Loucy (cell line): ENCODE results near the gene OR10AD1.
A peak's percentile ranks its signal among the peaks of the same experiment; 100 is the strongest.
"Not testable (repeated sequence)": the region's sequence is repeated elsewhere in the genome, so short reads cannot be mapped to it uniquely, and the experiment has no call there.

Experiments used
- H2AFZ ChIP-seq: fragments of 200-600 bp; sonication (generic); 2 replicates; pipeline ENCODE4 v1.6.0; 2016; ENCODE audit warnings: antibody characterized with exemption, mild to moderate bottlenecking, low read length, moderate library complexity
- H3F3A ChIP-seq: fragments of 200-600 bp; 2 replicates; pipeline ENCODE4 v1.6.0; 2016; ENCODE audit warnings: antibody characterized with exemption, low read depth, mild to moderate bottlenecking
- H3K27me3 ChIP-seq: fragments of 200-600 bp; sonication (generic); 2 replicates; pipeline ENCODE4 v1.6.1; 2014; ENCODE audit warnings: low read length, mild to moderate bottlenecking; ENCODE audit not compliant: insufficient read depth, poor library complexity, severe bottlenecking
- H3K36me3 ChIP-seq: fragments of 200-600 bp; sonication (generic); 2 replicates; pipeline ENCODE4 v1.6.1; 2016; ENCODE audit warnings: low read length; ENCODE audit not compliant: insufficient read depth
- H3K4me1 ChIP-seq: fragments of 200-600 bp; sonication (generic); 2 replicates; pipeline ENCODE4 v1.5.1; 2014; ENCODE audit warnings: low read length, mild to moderate bottlenecking; ENCODE audit not compliant: insufficient read depth, poor library complexity, severe bottlenecking
- H3K4me2 ChIP-seq: fragments of 200-600 bp; sonication (generic); 2 replicates; pipeline ENCODE4 v1.6.0; 2014; ENCODE audit warnings: antibody characterized with exemption, low read length, low read depth, mild to moderate bottlenecking; ENCODE audit not compliant: poor library complexity, severe bottlenecking
- H3K4me3 ChIP-seq: fragments of 200-600 bp; sonication (generic); 2 replicates; pipeline ENCODE4 v1.5.1; 2014; ENCODE audit warnings: low read length, mild to moderate bottlenecking, mixed read lengths; ENCODE audit not compliant: poor library complexity, severe bottlenecking
- H3K79me2 ChIP-seq: fragments of 200-600 bp; sonication (generic); 2 replicates; pipeline ENCODE4 v1.6.1; 2014; ENCODE audit warnings: low read length; ENCODE audit not compliant: insufficient read depth
- H3K9ac ChIP-seq: fragments of 200-600 bp; sonication (generic); 2 replicates; pipeline ENCODE4 v1.6.0; 2014; ENCODE audit warnings: mild to moderate bottlenecking, low read depth, low read length, moderate library complexity; ENCODE audit not compliant: poor library complexity, severe bottlenecking
- H3K9me2 ChIP-seq: fragments of 200-600 bp; sonication (generic); replicated peaks from 2 replicates; pipeline ENCODE4 v1.6.1; 2016; ENCODE audit warnings: low read depth, low read length, mixed read lengths
- H3K9me3 ChIP-seq: fragments of 200-600 bp; sonication (generic); 2 replicates; pipeline ENCODE4 v1.6.1; 2014; ENCODE audit warnings: mild to moderate bottlenecking, antibody characterized with exemption, low read length, low read depth; ENCODE audit not compliant: insufficient read depth
- H4K20me1 ChIP-seq: fragments of 200-600 bp; sonication (generic); 2 replicates; pipeline ENCODE4 v1.6.0; 2014; ENCODE audit warnings: antibody characterized with exemption, low read length, mild to moderate bottlenecking; ENCODE audit not compliant: insufficient read depth, poor library complexity, severe bottlenecking
- CTCF ChIP-seq: fragments of 200-600 bp; sonication (generic); conservative IDR thresholded peaks from 2 replicates; pipeline ENCODE4 v1.5.1; 2014; ENCODE audit warnings: mild to moderate bottlenecking, antibody characterized with exemption, low read length
- EZH2phosphoT487 ChIP-seq: fragments of 200-600 bp; IDR thresholded peaks from 2 replicates; pipeline ENCODE4 v1.6.1; 2018; ENCODE audit warnings: antibody characterized with exemption, mild to moderate bottlenecking, moderate library complexity, borderline replicate concordance

OR10AD1 gene

GRCh38 chr12:48157889-48158370 is 45.2 kb downstream of the OR10AD1 start:
- Histone ChIP-seq H3K36me3 (no peaks in the 10 kb centered on the region; the same call in 1 of the 2 replicates), H3F3A (0 out of 2 replicates have a peak, but pooled peaks cover 3% of the 10 kb centered on the region), H3K4me2 (peak overlapping the region; percentile 73), H3K4me1 (peaks cover 42% of the 10 kb centered on the region), H3K9me3 (no peaks in the 10 kb centered on the region), H3K4me3 (peak overlapping the region; percentile 84), H3K79me2 (peaks cover 34% of the 10 kb centered on the region), H2AFZ (peak overlapping the region; percentile 63), H3K27me3 (no peaks in the 10 kb centered on the region), H3K9ac (peak overlapping the region; percentile 80), H3K9me2 (no peaks in the 10 kb centered on the region), H4K20me1 (no peaks in the 10 kb centered on the region)
- TF ChIP-seq CTCF (no peak), EZH2phosphoT487 (no peak)

DNA sequence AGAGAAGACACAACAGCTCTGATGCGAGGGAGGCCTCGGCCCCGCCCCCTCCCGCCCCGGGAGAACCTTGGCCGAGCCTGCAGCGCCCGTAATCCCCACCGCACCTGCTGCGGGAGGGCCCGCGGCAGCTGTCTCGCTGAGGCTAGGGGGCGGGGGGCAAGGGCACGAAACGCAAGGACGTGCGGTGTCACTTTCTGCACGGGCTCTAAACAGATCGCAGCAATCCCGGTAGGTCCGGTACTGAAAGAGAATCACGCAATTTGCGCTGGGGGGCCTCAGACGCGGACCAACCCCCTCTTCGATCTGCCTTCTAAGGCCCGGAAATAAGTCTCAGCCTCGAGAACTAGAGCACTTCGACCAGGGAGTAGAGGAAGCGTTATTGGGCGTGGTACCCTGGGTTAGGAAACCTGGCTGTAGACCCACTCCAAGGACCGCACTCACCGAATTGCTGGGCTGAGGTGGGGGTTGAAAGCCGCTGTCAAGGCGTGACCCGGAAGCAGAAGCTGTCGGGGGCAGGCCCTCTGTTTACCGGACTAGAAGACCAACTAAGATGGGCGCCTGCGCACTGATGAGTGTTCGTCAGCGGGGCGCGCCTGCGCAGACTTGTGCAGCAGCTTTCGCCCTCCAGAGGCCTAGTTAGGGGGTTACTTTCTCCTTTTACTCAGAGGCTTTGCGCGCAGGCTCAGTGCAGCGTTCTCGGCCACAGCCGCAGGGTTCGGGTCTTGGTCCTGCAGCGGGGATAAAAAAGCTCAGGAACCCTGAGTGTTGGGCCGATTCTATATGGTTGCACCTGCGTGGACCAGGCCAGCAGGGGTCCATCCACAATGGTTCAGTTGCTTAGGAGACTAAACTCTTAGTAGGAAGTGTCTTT is 45.8 kb downstream of the OR10AD1 start, which contains the start of gene ASB8:
TSS of gene ASB8 (minus strand) at position 498 of the 871 bp plus-strand sequence. CDS start 4,019 bp downstream, outside the sequence.
- Histone ChIP-seq H3F3A (0 out of 2 replicates have a peak, but pooled peaks cover 3% of the 10 kb centered on the region), H3K9me3 (no peaks in the 10 kb centered on the region), H4K20me1 (no peaks in the 10 kb centered on the region), H3K36me3 (peaks cover 2% of the 10 kb centered on the region; the same call in 1 of the 2 replicates), H3K4me3 (peak within 1 kb of the TSS; percentile 84), H3K4me1 (peaks cover 43% of the 10 kb centered on the region), H3K9ac (peak within 1 kb of the TSS; percentile 80), H3K4me2 (peak within 1 kb of the TSS; percentile 73), H3K27me3 (no peaks in the 10 kb centered on the region), H3K9me2 (no peaks in the 10 kb centered on the region), H3K79me2 (peaks cover 34% of the 10 kb centered on the region), H2AFZ (peak within 1 kb of the TSS; percentile 88)
- no peak for TF ChIP-seq EZH2phosphoT487
- TF ChIP-seq CTCF = peak; percentile 52

- Histone ChIP-seq H3F3A (0 out of 2 replicates have a peak, but pooled peaks cover 3% of the 10 kb centered on the region), H3K4me2 (peak overlapping the region; percentile 73), H3K4me1 (peaks cover 39% of the 10 kb centered on the region), H3K4me3 (peak overlapping the region; percentile 84), H3K79me2 (peaks cover 34% of the 10 kb centered on the region), H3K9ac (peak overlapping the region; percentile 80), H4K20me1 (no peaks in the 10 kb centered on the region), H3K9me2 (no peaks in the 10 kb centered on the region), H3K27me3 (no peaks in the 10 kb centered on the region), H2AFZ (peak overlapping the region; percentile 88), H3K36me3 (peaks cover 2% of the 10 kb centered on the region; the same call in 1 of the 2 replicates), H3K9me3 (no peaks in the 10 kb centered on the region)
- no peak for TF ChIP-seq CTCF
- TF ChIP-seq EZH2phosphoT487 = no peak
Measured at GRCh38 chr12:48156652-48157017, 46.5 kb downstream of the OR10AD1 start.

DNA sequence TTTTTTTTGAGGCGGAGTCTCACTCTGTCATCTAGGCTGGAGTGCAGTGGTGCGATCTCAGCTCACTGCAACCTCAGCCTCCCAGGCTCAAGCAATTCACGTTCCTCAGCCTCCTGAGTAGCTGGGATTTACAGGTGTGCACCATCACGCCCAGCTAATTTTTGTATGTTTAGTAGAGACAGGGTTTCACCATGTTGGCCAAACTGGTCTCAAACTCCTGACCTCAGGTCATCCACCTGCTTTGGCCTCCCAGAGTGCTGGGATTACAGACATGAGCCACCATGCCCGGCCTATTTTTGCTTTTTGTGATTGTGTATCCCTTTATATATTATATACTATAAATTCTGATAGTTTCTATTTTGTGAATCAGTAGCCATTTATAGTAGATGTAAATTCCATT is 47.3 kb downstream of the OR10AD1 start:
- H3K9me2 ChIP-seq, H3F3A ChIP-seq, H3K9me3 ChIP-seq, H4K20me1 ChIP-seq, H3K4me2 ChIP-seq, H3K36me3 ChIP-seq, H2AFZ ChIP-seq, H3K27me3 ChIP-seq: not testable (repeated sequence)
- Histone ChIP-seq H3K79me2 (peaks cover 34% of the 10 kb centered on the region), H3K9ac (peak overlapping the region; percentile 80), H3K4me3 (peak overlapping the region; percentile 84), H3K4me1 (peaks cover 31% of the 10 kb centered on the region)
